Osteoblast (primary cell): ENCODE results near the gene PLGRKT. TPM values are rescaled to one million over a fixed set of nuclear protein-coding genes. Genes with fewer than 3 reads are reported as not detected.

Source experiments
- DNase-seq: peaks from one replicate; pipeline ENCODE4 v3.0.0; 2011; ENCODE audit warnings: low spot score, mixed read lengths; ENCODE audit not compliant: insufficient read length; ENCODE audit errors: missing footprints
- H2AFZ ChIP-seq: 2 replicates; pipeline ENCODE4 v1.6.0; 2011; ENCODE audit warnings: mild to moderate bottlenecking, low read length
- H3K27ac ChIP-seq: 2 replicates; pipeline ENCODE4 v1.5.1; 2011; ENCODE audit warnings: mild to moderate bottlenecking, low read depth, low read length, moderate library complexity
- H3K27me3 ChIP-seq: 2 replicates; pipeline ENCODE4 v1.6.0; 2012; ENCODE audit warnings: mild to moderate bottlenecking, control low read depth, inconsistent platforms, low read length, moderate library complexity; ENCODE audit not compliant: insufficient read depth
- H3K36me3 ChIP-seq: 2 replicates; pipeline ENCODE4 v1.5.1; 2011; ENCODE audit warnings: mild to moderate bottlenecking, low read length, control low read depth, moderate library complexity; ENCODE audit not compliant: insufficient read depth
- H3K4me1 ChIP-seq: 2 replicates; pipeline ENCODE4 v1.5.1; 2011; ENCODE audit warnings: mild to moderate bottlenecking, low read length, control low read depth, moderate library complexity; ENCODE audit not compliant: insufficient read depth
- H3K4me2 ChIP-seq: 2 replicates; pipeline ENCODE4 v1.6.0; 2011; ENCODE audit warnings: mild to moderate bottlenecking, low read length; ENCODE audit not compliant: insufficient read depth
- H3K4me3 ChIP-seq: fragments of 200-600 bp; sonication (generic); 3 replicates; pipeline ENCODE4 v1.5.1; 2012; ENCODE audit warnings: mild to moderate bottlenecking, low read length, inconsistent platforms; ENCODE audit not compliant: insufficient read depth
- H3K79me2 ChIP-seq: 2 replicates; pipeline ENCODE4 v1.6.0; 2012; ENCODE audit warnings: mild to moderate bottlenecking, low read length, control low read depth, inconsistent platforms; ENCODE audit not compliant: insufficient read depth
- H3K9me3 ChIP-seq: 2 replicates; pipeline ENCODE4 v1.5.1; 2011; ENCODE audit warnings: low read depth, low read length, control low read depth
- H4K20me1 ChIP-seq: 2 replicates; pipeline ENCODE4 v1.6.0; 2012; ENCODE audit warnings: mild to moderate bottlenecking, low read length, control low read depth; ENCODE audit not compliant: insufficient read depth
- CTCF ChIP-seq: IDR thresholded peaks from 2 replicates; pipeline ENCODE4 v1.5.1; 2011; ENCODE audit warnings: mild to moderate bottlenecking, low read depth, low read length, moderate library complexity; ENCODE audit errors: extremely low read depth
- total RNA-seq: library from RNA; depleted of rRNA; stranded (reverse); fragments of >200 nt; gene quantifications from 2 replicates; pipeline ENCODE4 v1.2.3, GENCODE V29; 2012

PLGRKT gene
- total RNA-seq, 1 donor = 15.6 TPM

- Histone ChIP-seq H4K20me1 (no peaks in the 10 kb centered on the region), H3K36me3 (no peaks in the 10 kb centered on the region), H3K9me3 (no peaks in the 10 kb centered on the region), H3K27me3 (no peaks in the 10 kb centered on the region), H3K79me2 (no peaks in the 10 kb centered on the region), H2AFZ (no peak overlapping the region), H3K27ac (no peak overlapping the region), H3K4me1 (no peaks in the 10 kb centered on the region), H3K4me3 (no peak overlapping the region), H3K4me2 (no peak overlapping the region)
- no peak for DNase-seq
- no peak for TF ChIP-seq CTCF
Observed at GRCh38 chr9:5419987-5420386, 17.7 kb downstream of the PLGRKT start.

- H3K9me3 ChIP-seq = no peaks in the 10 kb centered on the region
- no peak overlapping the region for H3K27ac ChIP-seq
- H3K79me2 ChIP-seq = no peaks in the 10 kb centered on the region
- no peaks in the 10 kb centered on the region for H3K4me1 ChIP-seq
- H3K27me3 ChIP-seq = no peaks in the 10 kb centered on the region
- H3K36me3 ChIP-seq = no peaks in the 10 kb centered on the region
- no peak overlapping the region for H2AFZ ChIP-seq
- no peak for DNase-seq
- no peaks in the 10 kb centered on the region for H4K20me1 ChIP-seq
- no peak overlapping the region for H3K4me2 ChIP-seq
- H3K4me3 ChIP-seq = no peak overlapping the region
- TF ChIP-seq CTCF = no peak
Observed at GRCh38 chr9:5418481-5418880, 19.2 kb downstream of the PLGRKT start.

GRCh38 chr9:5416953-5417352, 20.8 kb downstream of the PLGRKT start:
- H3K9me3 ChIP-seq = no peaks in the 10 kb centered on the region
- no peaks in the 10 kb centered on the region for H3K4me1 ChIP-seq
- H3K36me3 ChIP-seq = no peaks in the 10 kb centered on the region
- H3K4me3 ChIP-seq = no peak overlapping the region
- no peak overlapping the region for H3K27ac ChIP-seq
- no peak overlapping the region for H3K4me2 ChIP-seq
- no peaks in the 10 kb centered on the region for H4K20me1 ChIP-seq
- H3K27me3 ChIP-seq = no peaks in the 10 kb centered on the region
- DNase-seq = no peak
- no peak overlapping the region for H2AFZ ChIP-seq
- no peaks in the 10 kb centered on the region for H3K79me2 ChIP-seq
- no peak for TF ChIP-seq CTCF

GRCh38 chr9:5408596-5408995, 29.1 kb downstream of the PLGRKT start:
- DNase-seq = no peak
- Histone ChIP-seq H3K79me2 (no peaks in the 10 kb centered on the region), H3K4me3 (no peak overlapping the region), H4K20me1 (no peaks in the 10 kb centered on the region), H2AFZ (no peak overlapping the region), H3K4me1 (no peaks in the 10 kb centered on the region), H3K4me2 (no peak overlapping the region), H3K9me3 (peaks cover 5% of the 10 kb centered on the region), H3K27me3 (no peaks in the 10 kb centered on the region), H3K27ac (no peak overlapping the region), H3K36me3 (no peaks in the 10 kb centered on the region)
- no peak for TF ChIP-seq CTCF
